ENCODE measurements around the gene PXDN. TPM values are rescaled to one million over a fixed set of nuclear protein-coding genes. Genes with fewer than 3 reads are reported as not detected.
A peak's percentile ranks its signal among the peaks of the same experiment; 100 is the strongest.

PXDN gene
- total and polyA plus RNA-seq, 2 of the 13 experiments (the other 11 are each of a cell fraction or from before 2014, with no cell fraction given): not detected

GRCh38 chr2:1686784-1687105, 57.6 kb downstream of the PXDN start:
- H3K9ac ChIP-seq (ENCODE audit: insufficient read depth, low read depth, low read length): no peak overlapping the region
- no peaks in the 10 kb centered on the region for H3K4me1 ChIP-seq (ENCODE audit: insufficient read depth, low read length)
- no peak overlapping the region for H3K4me2 ChIP-seq (ENCODE audit: low read depth, low read length)
- DNase-seq (ENCODE audit: low spot score) (no peak), ATAC-seq (no peak), FAIRE-seq (no peak)
- CTCF ChIA-PET (ENCODE audit: low intra/inter-chr PET ratio, low total read pairs): no interaction called here
- no peaks in the 10 kb centered on the region for H3K36me3 ChIP-seq (replicated peaks in 1 of 2; ENCODE audit: control insufficient read depth in 1 of 2, insufficient read depth in 2 of 2, low read length in 2 of 2)
- H3K4me3 ChIP-seq (replicated peaks in 1 of 3; ENCODE audit: insufficient read depth in 1 of 3, low read depth in 2 of 3, low read length in 3 of 3): no peak overlapping the region
- peaks cover 2 to 44% of the 10 kb centered on the region in 2 experiments for H3K27me3 ChIP-seq (ENCODE audit: control insufficient read depth in 1 of 2, insufficient read depth in 2 of 2, low read length in 2 of 2)
- H3K27ac ChIP-seq (ENCODE audit: extremely low read length, insufficient read depth, low read length): no peak overlapping the region
- H3K9me3 ChIP-seq (ENCODE audit: low read length): no peaks in the 10 kb centered on the region
- no TSS peak for BruUV-seq (replicated peaks)
- no peaks in the 10 kb centered on the region for H4K20me1 ChIP-seq (ENCODE audit: insufficient read depth, low read length)
- H3K79me2 ChIP-seq (ENCODE audit: insufficient read depth, low read length): no peaks in the 10 kb centered on the region
- in situ Hi-C loops (cut with HindIII; ENCODE audit: extremely low pct_ligation_motif_present, low pct_unique_long_range_greater_than_20kb): no loop called here
- WGBS (ENCODE audit: low lambda C conversion rate): 12% methylated on average over 14 of the region's 14 CpGs
- POLR2A ChIA-PET: no interaction called here
- H2AFZ ChIP-seq (ENCODE audit: low read length): no peak overlapping the region
- intact Hi-C loops (cut with micrococcal nuclease; ENCODE audit: unreplicated experiment): no loop called here
- TF ChIP-seq ZNF615 (CRISPR knock-in tag; IDR thresholded peaks at IDR 0.05; ENCODE audit: borderline replicate concordance) (no peak), HDAC2 (CRISPR knock-in tag; IDR thresholded peaks at IDR 0.05) (no peak), SMARCE1 (IDR thresholded peaks at IDR 0.05; ENCODE audit: borderline replicate concordance) (no peak), ZNF264 (CRISPR knock-in tag; IDR thresholded peaks at IDR 0.05) (no peak), ZBTB21 (CRISPR knock-in tag; IDR thresholded peaks at IDR 0.05) (peak; percentile 78), ZBTB44 (CRISPR knock-in tag; IDR thresholded peaks at IDR 0.05) (no peak), ZNF235 (CRISPR knock-in tag; IDR thresholded peaks at IDR 0.05; ENCODE audit: borderline replicate concordance) (no peak), IKZF5 (CRISPR knock-in tag; IDR thresholded peaks at IDR 0.05) (no peak), ZSCAN31 (CRISPR knock-in tag; IDR thresholded peaks at IDR 0.05; ENCODE audit: low read depth) (no peak), EZH2 (conservative IDR thresholded peaks at IDR 0.05; ENCODE audit: low read depth, low read length) (0 out of 2 replicates have a peak, but pooled peaks have one; percentile 23), TEF (CRISPR knock-in tag; IDR thresholded peaks at IDR 0.05) (no peak), ZHX1 (CRISPR knock-in tag; IDR thresholded peaks at IDR 0.05; ENCODE audit: low read depth) (no peak), HOXA3 (CRISPR knock-in tag; IDR thresholded peaks at IDR 0.05) (peak; percentile 21; the same call in 1 of the 2 replicates), ZNF609 (CRISPR knock-in tag; IDR thresholded peaks at IDR 0.05; ENCODE audit: borderline replicate concordance) (no peak)
